GM21367 (cell line): ENCODE results near the gene GALNT7.

ENCODE experiments used
- ATAC-seq: cut with Tn5 transposase; IDR thresholded peaks from one replicate; pipeline ENCODE4 v1.9.1; 2021; ENCODE audit not compliant: unreplicated experiment

The GALNT7 gene

GRCh38 chr4:173259310-173259709 is 90.7 kb downstream of the GALNT7 start:
- ATAC-seq: no peak

GRCh38 chr4:173261052-173261451 is 92.4 kb downstream of the GALNT7 start:
- no peak for ATAC-seq

GRCh38 chr4:173262375-173262774 is 93.8 kb downstream of the GALNT7 start:
- ATAC-seq: no peak

GRCh38 chr4:173264245-173264644 is 95.6 kb downstream of the GALNT7 start:
- peak; percentile 16 for ATAC-seq

- peak; percentile 80 for ATAC-seq
Measured at GRCh38 chr4:173264684-173265185, 96.1 kb downstream of the GALNT7 start.

GRCh38 chr4:173265751-173266150 is 97.1 kb downstream of the GALNT7 start:
- ATAC-seq: no peak

GRCh38 chr4:173267711-173268110 is 99.1 kb downstream of the GALNT7 start:
- ATAC-seq: no peak

GRCh38 chr4:173269280-173269679 is 100.7 kb downstream of the GALNT7 start:
- ATAC-seq: no peak

GRCh38 chr4:173270312-173271027 is 101.9 kb downstream of the GALNT7 start:
- ATAC-seq: no peak

GRCh38 chr4:173272314-173272713 is 103.7 kb downstream of the GALNT7 start:
- no peak for ATAC-seq

- no peak for ATAC-seq
Measured at GRCh38 chr4:173272996-173273395, 104.4 kb downstream of the GALNT7 start.

GRCh38 chr4:173273941-173274340 is 105.3 kb downstream of the GALNT7 start:
- no peak for ATAC-seq

GRCh38 chr4:173274744-173275143 is 106.1 kb downstream of the GALNT7 start:
- no peak for ATAC-seq

- no peak for ATAC-seq
Measured at GRCh38 chr4:173275150-173275549, 106.5 kb downstream of the GALNT7 start.

GRCh38 chr4:173277340-173277739 is 108.7 kb downstream of the GALNT7 start:
- no peak for ATAC-seq

GRCh38 chr4:173280998-173281397 is 112.4 kb downstream of the GALNT7 start:
- no peak for ATAC-seq

- ATAC-seq: no peak
Measured at GRCh38 chr4:173281406-173282255, 113.0 kb downstream of the GALNT7 start.

- no peak for ATAC-seq
Measured at GRCh38 chr4:173282256-173282562, 113.6 kb downstream of the GALNT7 start.

GRCh38 chr4:173282626-173283025 is 114.0 kb downstream of the GALNT7 start:
- ATAC-seq: no peak

GRCh38 chr4:173284463-173284862 is 115.9 kb downstream of the GALNT7 start:
- no peak for ATAC-seq

- ATAC-seq: no peak
Measured at GRCh38 chr4:173287486-173287885, 118.9 kb downstream of the GALNT7 start.

GRCh38 chr4:173288296-173288695 is 119.7 kb downstream of the GALNT7 start:
- no peak for ATAC-seq
